NCI-H524 treated with DMSO at 0.1 percent for 48 hours (cell line): Measurements from ENCODE around the gene PBXIP1.
A peak's percentile ranks its signal among the peaks of the same experiment; 100 is the strongest.
"Not testable (repeated sequence)": the region's sequence is repeated elsewhere in the genome, so short reads cannot be mapped to it uniquely, and the experiment has no call there.

Source experiments
- DNase-seq: peaks from one replicate; lab custom pipeline; 2025; lab: John Stamatoyannopoulos, UW

PBXIP1 gene

DNA sequence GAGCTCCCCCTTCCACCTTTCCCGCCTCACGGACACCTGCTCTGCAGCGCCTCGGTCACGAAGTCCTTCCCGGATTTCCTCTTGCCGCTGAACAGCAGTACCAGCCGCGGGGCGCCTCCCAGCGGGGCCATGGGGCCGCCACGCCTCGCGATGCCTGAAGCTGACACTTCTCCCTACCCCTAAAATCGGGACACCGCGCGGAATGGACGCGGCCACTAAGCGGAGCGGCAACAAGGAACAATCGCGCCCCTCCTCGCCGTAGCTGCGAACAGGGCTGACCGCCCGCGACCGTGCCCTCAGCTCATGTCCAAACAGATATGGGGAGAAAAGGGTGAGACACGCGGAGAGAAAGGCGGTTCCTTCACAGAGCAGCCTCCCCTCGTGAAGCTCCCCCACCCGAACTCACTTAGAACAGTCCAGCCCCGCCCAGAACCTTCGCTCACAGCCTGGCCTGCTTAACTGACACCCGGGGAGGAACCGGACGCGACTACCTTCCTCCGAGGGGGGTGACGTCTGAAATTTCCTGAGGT, 19.3 kb downstream of the PBXIP1 start, which contains the start of gene PMVK:
Gene PMVK (minus strand): TSS at position 165 of the 530 bp plus-strand sequence. CDS start 34 bp downstream, at position 131.
- peak; percentile 64 for DNase-seq

DNA sequence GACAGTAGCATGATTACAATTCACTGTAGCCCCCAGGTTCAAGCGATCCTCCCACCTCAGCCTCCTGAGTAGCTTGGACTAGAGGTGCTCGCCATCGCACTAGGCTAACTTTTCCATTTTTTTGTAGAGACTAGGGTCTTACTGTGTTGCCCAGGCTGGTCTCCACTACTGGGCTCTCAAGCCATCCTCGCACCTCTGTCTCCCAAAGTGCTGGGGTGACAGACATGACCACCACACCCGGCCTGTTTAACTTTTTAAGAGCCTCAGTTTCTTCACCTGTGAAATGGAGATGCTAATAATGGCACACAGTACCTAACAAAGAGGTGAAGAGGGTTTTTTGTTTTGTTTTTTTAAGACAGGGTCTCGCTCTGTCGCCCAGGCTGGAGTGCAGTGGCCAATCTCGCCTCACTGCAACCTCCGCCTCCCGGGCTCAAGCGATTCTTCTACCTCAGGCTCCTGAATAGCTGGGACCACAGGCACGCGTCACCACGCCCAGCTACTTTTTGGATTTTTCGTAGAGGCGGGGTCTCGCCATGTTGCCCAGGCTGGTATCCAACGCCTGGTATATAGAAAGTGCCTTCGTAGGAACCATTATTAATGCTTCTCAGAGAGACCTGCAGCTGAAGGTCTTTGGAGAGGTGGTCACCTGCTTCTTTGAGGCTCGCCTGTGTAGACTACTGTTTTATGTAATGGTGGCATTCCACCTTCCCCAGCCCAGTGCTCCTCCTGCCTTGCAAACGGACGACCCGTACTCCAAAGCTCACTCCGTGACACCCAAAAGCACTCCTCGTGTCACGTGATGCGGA, 19.9 kb downstream of the PBXIP1 start:
- DNase-seq, result no peak

DNA sequence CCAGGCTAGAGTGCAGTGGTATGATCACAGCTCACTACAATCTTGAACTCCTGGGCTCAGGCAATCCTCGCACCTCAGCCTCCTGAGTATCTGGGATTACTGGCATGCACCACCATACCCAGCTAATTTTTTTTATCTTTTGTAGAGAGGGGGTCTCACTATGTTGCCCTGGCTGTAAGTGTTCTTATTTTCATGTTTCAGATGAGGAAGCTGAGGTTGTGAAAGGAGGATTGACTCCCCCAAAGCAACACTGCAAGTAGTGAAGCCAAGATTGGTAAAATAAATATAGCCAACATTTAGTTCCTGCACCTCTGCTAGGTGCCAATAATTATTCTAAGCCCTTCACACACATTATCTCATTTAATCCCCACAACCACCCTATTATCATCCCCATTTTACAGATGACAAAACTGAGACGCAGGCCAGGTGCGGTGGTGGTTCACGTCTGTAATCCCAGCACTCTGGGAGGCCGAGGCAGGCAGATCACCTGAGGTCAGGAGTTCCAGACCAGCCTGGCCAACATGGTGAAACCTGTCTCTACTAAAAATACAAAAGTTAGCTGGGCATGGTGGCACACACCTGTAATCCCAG, 21.4 kb downstream of the PBXIP1 start:
- DNase-seq, result no peak

DNA sequence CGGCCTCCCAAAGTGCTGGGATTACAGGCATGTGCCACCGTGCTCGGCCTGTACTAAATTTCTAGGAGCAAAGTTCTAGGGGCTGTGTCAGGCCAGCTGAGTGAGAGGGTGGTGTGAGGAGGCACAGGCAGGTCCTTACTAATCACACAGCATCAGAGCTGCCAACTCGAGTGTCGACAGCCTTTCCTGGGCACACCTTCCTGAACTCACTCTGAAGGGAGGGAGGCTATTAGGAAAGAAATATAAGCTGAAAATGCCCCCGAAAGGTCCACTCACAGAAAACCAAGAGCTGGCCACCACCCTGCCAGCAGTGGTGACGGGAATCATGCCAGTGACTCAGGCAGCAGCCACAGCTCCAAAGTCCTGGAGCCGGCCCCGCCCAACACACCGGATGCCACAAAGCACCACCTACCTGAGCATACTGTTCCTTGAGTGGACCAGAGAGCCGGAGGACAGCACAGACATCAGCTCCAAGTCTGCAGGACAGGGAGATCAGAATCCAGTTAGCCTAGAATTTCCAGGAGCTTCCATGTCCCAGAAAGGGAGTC, 23.9 kb downstream of the PBXIP1 start:
- DNase-seq, result no peak

DNA sequence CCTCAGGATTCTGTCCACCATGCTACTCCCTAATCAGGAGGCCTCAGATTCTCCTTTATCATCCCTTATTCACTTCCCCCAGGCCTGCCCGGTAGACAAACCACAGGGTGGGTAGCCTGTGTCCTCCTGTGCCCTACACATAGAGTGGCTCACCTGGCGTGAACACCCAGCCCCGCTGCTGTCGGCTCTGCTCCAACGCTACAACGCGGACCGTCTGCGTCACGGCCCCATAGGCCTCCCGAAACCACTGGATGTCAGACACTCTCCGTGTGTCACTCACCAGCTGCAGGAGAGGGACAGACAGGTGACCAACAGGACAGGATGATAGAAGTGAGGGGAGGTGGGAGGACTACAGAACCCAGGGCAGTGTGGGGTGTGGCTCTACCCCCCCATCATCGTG, 29.7 kb downstream of the PBXIP1 start:
- no peak for DNase-seq

DNA sequence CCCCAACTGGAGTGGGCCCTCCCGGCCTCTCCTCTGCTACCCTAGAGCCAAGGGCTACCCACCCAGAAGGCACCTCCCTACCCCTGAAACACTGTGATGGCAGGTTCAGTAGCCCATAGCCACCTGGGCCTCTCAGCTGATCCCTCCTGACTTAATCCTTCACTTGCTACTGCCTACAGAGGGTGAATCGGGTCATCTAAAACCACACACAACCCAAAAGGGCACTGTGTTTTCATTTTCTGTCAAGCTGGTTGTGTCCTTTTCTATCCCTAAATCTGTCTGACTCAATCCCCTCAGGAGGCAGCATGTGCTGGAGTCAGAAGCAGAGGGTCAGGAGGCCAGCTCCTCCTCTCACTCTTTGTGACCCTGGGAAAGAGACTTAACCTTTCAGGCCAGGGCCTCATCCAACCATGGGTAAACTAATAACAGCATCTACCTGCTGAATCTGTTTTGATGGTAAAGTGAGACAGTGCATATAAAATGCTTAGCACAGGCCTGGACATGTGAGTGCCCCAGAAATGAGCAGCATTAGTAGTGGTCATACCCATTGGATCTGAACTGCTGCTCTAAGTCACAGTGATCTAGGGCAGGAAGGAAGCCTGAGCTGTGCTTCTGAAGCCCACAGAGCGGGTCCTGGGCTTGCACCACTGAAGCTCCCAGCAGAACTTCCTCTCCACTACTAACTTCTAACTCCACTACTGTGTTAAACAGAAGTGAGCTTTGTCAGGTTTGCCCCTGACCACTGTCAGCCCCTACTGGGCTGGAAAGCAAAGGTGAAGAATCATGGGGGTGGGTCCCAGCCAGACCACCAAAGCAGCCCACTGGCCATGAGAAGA, 30.3 kb downstream of the PBXIP1 start:
- DNase-seq, result no peak

DNA sequence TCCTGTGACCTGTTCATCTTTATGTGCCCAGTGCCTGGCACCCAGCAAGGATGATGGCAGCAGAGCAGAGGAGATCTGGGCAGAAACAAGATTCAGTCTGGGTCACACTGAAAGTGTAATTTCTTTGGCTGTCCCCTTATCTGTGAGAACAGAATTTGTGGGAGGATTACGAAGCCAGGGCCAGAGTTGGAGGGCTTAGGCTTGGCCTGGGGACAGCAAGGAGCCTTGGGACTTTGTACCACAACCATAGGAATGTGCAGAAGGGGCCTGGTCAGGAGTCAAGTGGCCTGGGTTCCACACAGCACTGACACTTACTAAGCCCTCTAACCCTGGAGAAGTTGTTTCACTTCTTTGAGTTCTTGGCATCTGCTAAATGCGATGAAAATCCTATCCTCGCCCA, 32.2 kb downstream of the PBXIP1 start:
- no peak for DNase-seq

DNA sequence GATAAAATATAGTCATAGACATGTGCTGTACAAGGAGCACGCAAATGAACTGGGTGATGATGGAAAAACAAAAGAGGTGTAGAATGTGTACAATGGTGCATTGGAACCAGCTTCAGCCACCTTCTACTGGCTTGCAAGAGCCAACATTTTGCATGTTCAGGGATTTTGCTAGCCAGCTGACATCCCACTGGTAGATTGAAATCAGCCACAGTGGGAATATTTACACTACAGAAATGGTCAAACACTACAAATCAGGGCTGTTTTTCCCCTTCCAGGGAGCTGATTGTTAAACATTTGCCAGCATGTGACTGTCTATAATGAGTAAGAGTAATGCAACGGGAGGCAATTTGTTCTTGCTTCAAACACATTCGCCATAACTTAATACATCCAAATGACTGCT, 42.6 kb downstream of the PBXIP1 start:
- no peak for DNase-seq

DNA sequence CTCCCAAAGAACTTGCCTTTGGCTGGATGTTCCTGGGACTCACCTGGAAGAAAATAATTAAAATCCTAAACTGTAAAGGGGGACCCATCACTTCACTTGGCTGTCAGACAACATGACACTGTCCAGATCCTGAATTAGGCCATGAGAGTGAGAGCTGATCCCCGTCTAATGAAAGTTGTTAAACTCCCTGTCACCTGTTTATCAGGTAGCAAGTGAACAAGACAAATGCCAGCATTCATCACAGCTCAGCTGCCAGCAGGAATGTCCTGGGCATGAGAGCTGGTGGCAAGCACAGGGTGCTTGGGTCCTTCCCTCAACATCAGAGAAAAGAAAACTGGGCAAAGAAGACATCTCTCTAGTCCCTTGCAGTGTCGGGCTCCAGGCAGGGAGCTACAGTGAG, 43.1 kb downstream of the PBXIP1 start:
- DNase-seq, result no peak

DNA sequence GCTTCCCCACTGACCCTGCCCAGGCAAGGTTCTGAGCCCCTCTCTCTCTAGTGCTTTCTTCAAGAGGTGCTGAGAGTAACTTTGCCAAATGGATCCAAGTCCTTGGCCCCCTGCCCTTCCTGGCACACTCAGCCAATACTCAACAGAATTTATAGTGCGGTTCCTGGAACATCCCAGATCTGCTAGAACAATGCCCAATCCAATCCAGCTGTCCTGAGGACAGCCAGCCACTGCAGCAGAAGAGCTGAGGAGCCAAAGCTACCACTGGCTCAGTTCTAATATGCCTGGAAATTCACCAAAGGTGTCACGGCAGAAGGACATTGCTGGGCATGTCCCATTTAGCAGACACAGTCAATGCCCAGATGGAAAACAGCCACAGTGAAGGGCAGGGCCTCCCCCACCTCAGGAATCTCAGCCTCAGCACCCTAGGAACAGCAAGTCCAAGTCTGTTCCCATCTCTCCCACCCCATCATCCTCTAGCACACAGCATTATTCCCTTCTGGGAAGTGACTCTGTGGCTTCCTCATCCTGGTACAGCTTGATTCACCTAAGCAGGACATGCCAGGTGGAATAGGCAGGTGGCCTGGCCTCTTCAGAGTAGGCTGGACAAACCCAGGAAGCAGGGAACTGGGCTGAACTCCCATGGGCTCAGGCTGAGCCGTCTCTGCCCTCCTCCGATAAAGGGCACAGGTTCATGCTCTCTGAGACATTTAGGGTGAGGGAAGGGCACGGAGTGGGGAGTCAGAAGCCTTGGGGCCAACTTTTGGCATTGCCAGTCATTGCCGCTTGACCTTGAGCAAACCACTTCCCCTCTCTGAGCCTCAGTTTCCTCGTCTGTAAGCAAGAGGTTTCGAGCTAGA, 44.0 kb downstream of the PBXIP1 start:
- no peak for DNase-seq

DNA sequence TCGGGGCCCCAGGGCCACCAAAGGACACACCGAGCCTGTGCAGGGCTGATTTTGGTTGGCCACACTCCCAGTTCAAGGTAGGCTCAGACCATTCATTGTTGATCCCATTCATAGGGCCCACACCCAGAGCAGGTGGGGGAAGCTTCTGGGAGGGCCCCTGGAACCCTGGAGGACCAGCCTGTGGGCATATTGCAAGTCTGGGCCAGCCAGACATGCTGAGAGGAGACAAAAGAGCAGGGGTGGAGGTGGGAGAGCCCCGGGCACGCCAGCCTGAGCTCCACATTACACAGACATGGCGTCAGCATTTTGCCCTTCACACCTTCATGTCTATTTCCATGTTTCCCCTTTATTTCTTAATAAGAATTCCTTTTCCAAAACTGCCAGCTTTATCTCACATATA, 45.0 kb downstream of the PBXIP1 start:
- no peak for DNase-seq

DNA sequence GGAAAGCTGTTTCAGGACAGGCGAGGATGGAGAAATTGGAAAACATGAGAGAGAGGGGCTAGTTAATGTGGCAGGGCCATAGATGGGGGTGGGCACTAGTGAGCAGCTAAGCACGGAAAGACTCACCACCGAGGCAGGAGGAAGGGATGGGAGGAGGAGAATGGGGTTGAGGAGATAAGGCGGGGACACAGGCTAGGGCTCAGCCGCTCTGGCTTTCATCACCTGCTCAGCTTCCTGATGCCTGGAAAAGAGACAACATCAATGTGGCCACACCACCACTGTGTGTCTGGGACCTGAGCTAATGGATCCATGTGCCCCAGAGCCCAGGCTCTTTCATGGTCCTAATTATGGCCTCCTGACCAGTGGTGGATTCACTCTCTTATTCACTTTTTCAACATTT, 47.0 kb downstream of the PBXIP1 start:
- DNase-seq, result no peak

DNA sequence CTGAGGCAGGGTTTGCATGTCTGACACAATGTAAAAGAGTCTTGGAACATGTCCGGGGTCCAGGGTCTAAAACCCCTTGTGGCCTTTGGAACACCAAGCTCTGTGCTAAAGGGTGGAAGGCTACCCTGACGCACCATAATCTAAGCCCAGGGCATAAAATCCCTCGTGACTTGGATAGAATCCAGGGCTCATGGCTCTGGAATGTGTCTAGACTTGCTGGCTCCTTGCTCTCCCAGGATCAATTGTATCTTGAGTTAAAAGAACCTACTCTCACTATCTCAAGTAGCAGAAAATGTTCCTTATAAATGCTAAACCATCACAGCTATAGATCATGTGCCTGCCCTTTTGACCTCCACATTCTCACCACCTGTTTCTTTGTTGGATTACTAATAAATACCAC, 47.8 kb downstream of the PBXIP1 start:
- DNase-seq, result not testable (repeated sequence)

DNA sequence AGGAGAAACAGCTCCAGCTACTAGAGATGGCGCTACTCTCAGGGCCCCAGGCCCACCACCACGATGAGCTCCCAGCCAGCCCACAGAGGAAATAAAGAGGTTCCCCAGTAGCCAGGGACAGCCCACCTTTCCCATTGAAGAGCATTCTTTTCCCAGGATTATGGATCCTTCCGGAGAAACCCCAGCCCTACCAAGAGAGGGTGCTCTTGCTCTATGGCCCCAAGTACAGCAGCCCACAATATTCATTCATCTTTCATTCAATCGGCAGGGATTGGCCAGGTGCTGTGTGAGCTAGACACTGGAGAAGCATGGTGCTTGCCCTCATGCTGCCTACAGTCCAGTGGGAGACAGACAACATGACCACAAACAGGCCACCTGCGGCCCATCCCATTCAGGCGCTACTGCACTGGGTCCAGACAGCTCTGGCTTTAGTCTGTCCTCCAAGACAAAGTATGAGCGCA, 49.2 kb downstream of the PBXIP1 start:
- no peak for DNase-seq

DNA sequence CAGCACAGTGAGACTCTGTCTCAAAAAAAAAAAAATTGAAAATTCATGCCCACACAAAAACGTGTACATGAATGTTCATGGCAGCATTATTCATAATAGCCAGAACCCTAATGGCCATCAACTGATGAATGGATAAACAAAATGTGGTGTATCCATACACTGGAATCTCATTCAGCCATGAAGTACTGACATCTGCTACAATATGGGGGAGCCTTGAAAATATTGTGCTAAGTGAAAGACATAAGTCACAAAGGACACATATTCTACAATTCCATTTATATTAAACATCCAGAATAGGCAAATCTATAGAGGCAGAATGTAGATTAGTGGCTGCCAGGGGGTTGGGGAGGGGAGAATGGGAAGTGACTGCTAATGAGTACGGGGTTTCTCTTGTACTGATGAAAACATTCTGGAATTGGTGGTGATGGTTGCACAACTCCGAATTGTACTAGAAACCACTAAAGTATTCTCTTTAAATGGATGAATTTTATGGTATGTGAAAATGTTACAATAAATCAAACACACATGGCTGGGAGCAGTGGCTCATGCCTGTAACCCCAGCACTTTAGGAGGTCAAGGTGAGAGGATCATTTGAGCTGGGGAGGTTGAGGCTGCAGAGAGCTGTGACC, 52.8 kb downstream of the PBXIP1 start:
- no peak for DNase-seq

DNA sequence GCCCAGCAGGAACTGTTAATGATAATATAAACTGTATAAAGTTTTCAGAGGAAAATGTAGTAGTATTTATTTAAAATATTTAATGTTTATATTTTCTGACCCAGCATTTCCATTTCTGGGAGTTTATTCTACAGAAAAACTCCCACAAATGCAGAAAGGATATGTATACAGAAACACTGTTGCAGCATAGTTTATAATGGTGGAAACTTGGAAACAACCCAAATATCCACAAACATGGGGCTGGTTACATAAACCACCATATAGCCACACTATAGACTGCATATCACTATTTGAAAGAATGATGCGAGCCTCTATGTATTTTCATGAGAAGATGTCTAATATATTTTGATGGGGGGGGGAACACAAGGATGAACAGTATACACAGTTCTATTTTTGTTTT, 54.3 kb downstream of the PBXIP1 start:
- DNase-seq, result no peak

DNA sequence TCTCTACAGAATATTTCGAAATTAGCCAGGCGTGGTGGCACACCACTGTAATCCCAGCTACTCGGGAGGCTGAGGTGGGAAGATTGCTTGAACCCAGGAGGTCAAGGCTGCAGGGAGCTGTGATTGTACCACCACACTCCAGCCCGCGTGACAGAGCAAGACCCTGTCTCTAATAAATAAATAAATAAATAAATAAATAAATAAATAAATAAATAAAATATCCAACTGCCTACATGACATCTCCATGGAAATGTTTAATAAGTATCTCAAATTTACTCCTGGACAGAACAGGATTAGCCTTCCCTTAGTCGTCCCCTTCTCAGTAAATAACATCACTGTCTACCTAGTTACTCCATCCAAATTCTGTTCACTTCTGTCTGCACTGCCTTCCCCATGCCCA, 56.9 kb downstream of the PBXIP1 start:
- DNase-seq, result no peak

DNA sequence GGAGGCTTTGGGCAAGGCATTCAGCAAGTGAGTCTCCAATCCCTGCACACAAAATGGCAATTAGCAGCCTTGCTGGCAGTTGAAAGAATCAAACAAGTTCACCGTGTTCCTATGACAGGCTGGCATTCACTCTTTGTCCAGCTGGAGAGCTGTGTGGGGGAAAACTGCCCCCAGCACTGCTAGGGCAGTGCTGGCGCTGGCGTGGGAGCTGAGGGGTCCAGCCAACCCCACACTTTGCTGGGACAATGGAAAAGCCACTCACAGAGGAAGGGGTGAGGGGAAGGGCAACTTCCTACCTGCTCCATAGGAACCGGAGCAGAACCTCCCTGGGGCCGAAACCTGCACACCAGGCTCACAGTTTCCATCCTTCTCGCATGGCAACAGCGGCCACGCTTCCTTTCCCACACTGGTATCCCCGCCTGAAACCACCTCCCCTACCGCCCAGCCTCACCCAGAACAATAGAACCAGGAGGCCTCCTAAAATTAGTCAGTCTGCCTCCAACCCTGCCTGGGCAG, 59.1 kb downstream of the PBXIP1 start:
- no peak for DNase-seq

DNA sequence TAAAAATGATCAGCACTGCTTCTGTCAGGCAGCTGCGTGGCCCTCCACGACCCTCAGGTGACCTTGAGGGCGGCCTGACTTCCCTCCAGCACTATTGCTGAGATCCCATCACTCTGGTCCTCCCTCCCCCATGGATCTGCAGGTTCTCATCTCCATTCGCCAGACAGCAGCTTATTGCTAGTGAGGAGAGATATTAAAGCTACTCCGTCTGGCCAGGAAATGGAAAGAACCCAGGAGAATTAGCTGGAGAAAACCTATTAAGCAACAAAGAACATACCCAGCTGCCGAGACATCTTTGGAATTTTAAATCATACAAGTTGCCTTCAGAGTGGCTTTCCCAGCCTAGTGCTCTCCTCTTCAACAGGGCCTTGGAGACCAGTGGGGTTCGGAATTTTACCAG, 60.1 kb downstream of the PBXIP1 start:
- no peak for DNase-seq
